ENCODE data around the gene SLC39A7. TPM values are rescaled to one million over a fixed set of nuclear protein-coding genes. Genes with fewer than 3 reads are reported as not detected.

SLC39A7 gene
- total RNA-seq, 1 experiment from 2014 or later: 110 TPM

- Histone ChIP-seq H3K36me3 (ENCODE audit: low read depth) (peaks cover 12% of the 10 kb centered on the region; the same call in 1 of the 2 replicates), H3K4me2 (peak overlapping the region; percentile 94), H4K20me1 (ENCODE audit: insufficient read depth) (no peaks in the 10 kb centered on the region), H3K27me3 (ENCODE audit: insufficient read depth, low read depth) (peaks cover 18% of the 10 kb centered on the region), H3F3A (ENCODE audit: insufficient read depth, low read depth) (peaks cover 34% of the 10 kb centered on the region), H3K9me2 (ENCODE audit: insufficient read depth) (no peaks in the 10 kb centered on the region), H3K4me3 (peak overlapping the region; percentile 69), H2AFZ (peak overlapping the region; percentile 71), H3K4me1 (replicated peaks; ENCODE audit: insufficient read depth) (peaks cover 28% of the 10 kb centered on the region), H3K79me2 (ENCODE audit: low read depth) (no peaks in the 10 kb centered on the region), H3K27ac (no peak overlapping the region), H3K9me3 (ENCODE audit: insufficient read depth, low read depth) (no peaks in the 10 kb centered on the region)
- no peak for DNase-seq
- ChIA-PET POLR2A (ENCODE audit: unreplicated experiment) (no interaction called here), CTCF (interaction anchor here (0.6 kb wide), 2 partner anchors 11 to 40 kb away, joined by 4 read pairs; partner anchors contain the start of gene WDR46)
- intact Hi-C loops (cut with micrococcal nuclease; ENCODE audit: unreplicated experiment): loop anchor here (1.0 to 5.0 kb wide), 5 partner anchors 48 to 363 kb away; partner anchors contain the start of genes RXRB and SLC39A7
- TSS peak; percentile 62 for BruUV-seq (replicated peaks)
- TF ChIP-seq EZH2 (IDR thresholded peaks at IDR 0.05; ENCODE audit: low read depth) (no peak), CTCF (conservative IDR thresholded peaks at IDR 0.05) (peak; percentile 57; the same call in 1 of the 2 replicates)
These were observed 47.9 kb downstream of the SLC39A7 start for GRCh38 chr6:33248643-33248931.

- Histone ChIP-seq H3K4me1 (replicated peaks; ENCODE audit: insufficient read depth) (peaks cover 28% of the 10 kb centered on the region), H3K27ac (peak overlapping the region; percentile 66), H2AFZ (peak overlapping the region; percentile 81), H3F3A (ENCODE audit: insufficient read depth, low read depth) (peaks cover 34% of the 10 kb centered on the region), H4K20me1 (ENCODE audit: insufficient read depth) (no peaks in the 10 kb centered on the region), H3K4me2 (peak overlapping the region; percentile 94), H3K36me3 (ENCODE audit: low read depth) (peaks cover 12% of the 10 kb centered on the region; the same call in 1 of the 2 replicates), H3K4me3 (peak overlapping the region; percentile 69), H3K27me3 (ENCODE audit: insufficient read depth, low read depth) (peaks cover 16% of the 10 kb centered on the region), H3K9me2 (ENCODE audit: insufficient read depth) (no peaks in the 10 kb centered on the region), H3K9me3 (ENCODE audit: insufficient read depth, low read depth) (no peaks in the 10 kb centered on the region), H3K79me2 (ENCODE audit: low read depth) (no peaks in the 10 kb centered on the region)
- TF ChIP-seq CTCF (conservative IDR thresholded peaks at IDR 0.05) (no peak), EZH2 (IDR thresholded peaks at IDR 0.05; ENCODE audit: low read depth) (no peak)
- DNase-seq: peak; percentile 95 to 97
- no TSS peak for BruUV-seq (replicated peaks)
- intact Hi-C loops (cut with micrococcal nuclease; ENCODE audit: unreplicated experiment): loop anchor here (1.0 to 5.0 kb wide), 6 partner anchors 48 to 411 kb away; partner anchors contain the start of genes RXRB, SLC39A7 and TAP2
- POLR2A ChIA-PET (ENCODE audit: unreplicated experiment): interaction anchor here (0.6 kb wide), 2 partner anchors 49 to 277 kb away, joined by 4 to 5 read pairs; no protein-coding TSS in a partner anchor
- CTCF ChIA-PET: interaction anchor here (0.6 to 0.9 kb wide), 5 partner anchors 11 to 432 kb away, joined by 3 to 10 read pairs (median 4); partner anchors contain the start of genes HLA-DOB and WDR46
These were observed 48.5 kb downstream of the SLC39A7 start for GRCh38 chr6:33248932-33249731.

- Histone ChIP-seq H3K27ac (peak overlapping the region; percentile 66), H3K27me3 (ENCODE audit: insufficient read depth, low read depth) (peaks cover 16% of the 10 kb centered on the region), H3K4me2 (peak overlapping the region; percentile 94), H2AFZ (peak overlapping the region; percentile 81), H3K9me2 (ENCODE audit: insufficient read depth) (no peaks in the 10 kb centered on the region), H3F3A (ENCODE audit: insufficient read depth, low read depth) (peaks cover 34% of the 10 kb centered on the region), H3K4me3 (peak overlapping the region; percentile 69), H3K9me3 (ENCODE audit: insufficient read depth, low read depth) (no peaks in the 10 kb centered on the region), H4K20me1 (ENCODE audit: insufficient read depth) (no peaks in the 10 kb centered on the region), H3K4me1 (replicated peaks; ENCODE audit: insufficient read depth) (peaks cover 28% of the 10 kb centered on the region), H3K36me3 (ENCODE audit: low read depth) (peaks cover 12% of the 10 kb centered on the region; the same call in 1 of the 2 replicates), H3K79me2 (ENCODE audit: low read depth) (no peaks in the 10 kb centered on the region)
- TSS peak; percentile 88 for BruUV-seq (replicated peaks)
- CTCF ChIA-PET: interaction anchor here (0.6 to 0.9 kb wide), 3 partner anchors 12 to 433 kb away, joined by 3 to 4 read pairs (median 3); partner anchors contain the start of gene HLA-DOB
- TF ChIP-seq CTCF (conservative IDR thresholded peaks at IDR 0.05) (no peak), EZH2 (IDR thresholded peaks at IDR 0.05; ENCODE audit: low read depth) (no peak)
- DNase-seq: peak in 1 of 2 experiments; percentile 85
- POLR2A ChIA-PET (ENCODE audit: unreplicated experiment): interaction anchor here (0.6 to 0.7 kb wide), 3 partner anchors 42 to 278 kb away, joined by 4 to 5 read pairs (median 5); no protein-coding TSS in a partner anchor
- intact Hi-C loops (cut with micrococcal nuclease; ENCODE audit: unreplicated experiment): loop anchor here (1.0 to 5.0 kb wide), 6 partner anchors 49 to 412 kb away; partner anchors contain the start of genes RXRB, SLC39A7 and TAP2
These were observed 49.3 kb downstream of the SLC39A7 start for GRCh38 chr6:33249732-33250630.

All from PC-9 (cell line).